Activated CD4-positive, alpha-beta memory T cell treated with anti-CD3 and anti-CD28 coated beads for 36 hours (primary cell): ENCODE data around the gene APOC3. TPM values are rescaled to one million over a fixed set of nuclear protein-coding genes. Genes with fewer than 3 reads are reported as not detected.
A peak's percentile ranks its signal among the peaks of the same experiment; 100 is the strongest.

Source experiments
- CTCF ChIA-PET: fragments of 350-600 bp; sonication (Branson Sonifier 250); formaldehyde crosslinking; loops from one replicate; lab custom pipeline; 2021; ENCODE audit warnings: antibody characterized with exemption, inconsistent platforms; lab: Charles Lee
- POLR2A ChIA-PET: fragments of 350-600 bp; sonication (Branson Sonifier 250); formaldehyde crosslinking; loops from one replicate; lab custom pipeline; 2021; ENCODE audit warnings: antibody characterized with exemption; lab: Charles Lee
- DNase-seq: peaks from one replicate; pipeline ENCODE4 v3.0.0-alpha.2; 2020
- H3K27ac Mint-ChIP-seq: one replicate; pipeline ENCODE4 v1.8.0; 2021; ENCODE audit warnings: mixed read lengths
- H3K27me3 Mint-ChIP-seq: one replicate; pipeline ENCODE4 v1.8.0; 2021; ENCODE audit warnings: mixed read lengths
- H3K36me3 Mint-ChIP-seq: one replicate; pipeline ENCODE4 v1.8.0; 2021; ENCODE audit warnings: mixed read lengths
- H3K4me1 Mint-ChIP-seq: one replicate; pipeline ENCODE4 v1.8.0; 2021; ENCODE audit warnings: low read depth, mixed read lengths
- H3K4me3 Mint-ChIP-seq: one replicate; pipeline ENCODE4 v1.8.0; 2021; ENCODE audit warnings: mild to moderate bottlenecking, mixed read lengths
- H3K9me3 Mint-ChIP-seq: one replicate; pipeline ENCODE4 v1.8.0; 2021; ENCODE audit warnings: mixed read lengths
- intact Hi-C: fragments of 100-400 bp; cut with micrococcal nuclease; formaldehyde crosslinking; loops from one replicate; pipeline ENCODE4 v1.15.1; 2023
- total RNA-seq, 2 experiments: library from RNA; stranded (reverse); gene quantifications; one replicate each; pipeline ENCODE4 v1.2.3, GENCODE V29; 2021

Gene APOC3
- total RNA-seq, 2 experiments from 2014 or later: not detected

DNA sequence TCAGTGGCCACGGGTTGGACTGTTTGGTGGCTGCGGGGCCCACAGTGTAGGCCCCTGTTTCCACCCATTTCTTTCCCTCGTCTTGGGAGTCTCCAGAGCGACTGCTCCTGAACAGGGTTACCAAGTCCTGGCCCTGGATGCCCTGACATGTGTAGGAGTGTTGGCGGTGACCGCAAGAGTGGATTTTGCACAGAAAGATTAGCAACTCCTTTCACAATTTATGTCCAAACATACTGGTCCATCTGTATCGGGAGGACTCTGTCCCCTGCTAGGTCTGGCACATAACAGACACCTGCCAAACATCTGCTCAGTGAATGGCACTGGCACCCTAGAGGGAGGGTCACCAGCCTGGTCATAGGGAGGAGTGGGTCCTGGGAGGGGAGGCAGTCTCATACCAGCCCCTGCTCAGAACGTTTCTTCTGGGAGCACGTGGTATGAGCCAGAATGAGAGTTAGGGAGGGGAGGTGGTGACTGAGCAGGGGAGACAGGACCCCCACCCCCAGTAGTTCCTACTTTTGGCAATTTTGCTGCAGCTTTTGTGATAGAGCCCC is 11.1 kb downstream of the APOC3 start:
- no peak for DNase-seq
- CTCF ChIA-PET: interaction anchor here (0.7 to 1.1 kb wide), 2 partner anchors 18 to 50 kb away, joined by 3 to 4 read pairs; partner anchors contain the start of genes APOA4 and APOA5
- no peak overlapping the region for H3K27ac Mint-ChIP-seq
- no peak overlapping the region for H3K4me3 Mint-ChIP-seq
- no peaks in the 10 kb centered on the region for H3K27me3 Mint-ChIP-seq
- peaks cover 4% of the 10 kb centered on the region for H3K4me1 Mint-ChIP-seq
- intact Hi-C loops: no loop called here
- peaks cover 17% of the 10 kb centered on the region for H3K36me3 Mint-ChIP-seq
- POLR2A ChIA-PET: interaction anchor here (1.1 kb wide), 1 partner anchor 67 kb away, joined by 3 read pairs; the partner anchor contains the start of gene BUD13
- no peaks in the 10 kb centered on the region for H3K9me3 Mint-ChIP-seq

DNA sequence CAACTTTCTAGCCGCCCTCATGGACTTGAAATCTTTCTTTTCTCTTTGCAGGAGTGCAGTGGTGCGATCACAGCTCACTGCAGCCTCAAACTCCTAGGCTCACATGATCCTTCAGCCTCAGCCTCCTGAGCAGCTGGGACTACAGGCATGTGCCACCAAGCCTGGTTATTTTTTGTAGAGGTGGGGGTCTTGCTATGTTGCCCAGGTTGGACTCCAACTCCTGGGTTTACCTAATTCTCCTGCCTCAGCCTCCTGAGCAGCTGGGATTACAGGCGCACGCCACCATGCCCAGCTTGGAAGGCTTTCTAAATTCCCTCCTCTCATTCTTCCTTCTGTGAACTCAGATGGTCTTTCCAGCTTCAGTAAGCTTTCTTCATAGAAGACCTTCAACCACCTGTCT is 12.4 kb downstream of the APOC3 start:
- no peak for DNase-seq
- no peaks in the 10 kb centered on the region for H3K27me3 Mint-ChIP-seq
- H3K4me3 Mint-ChIP-seq: no peak overlapping the region
- no peaks in the 10 kb centered on the region for H3K9me3 Mint-ChIP-seq
- H3K4me1 Mint-ChIP-seq: no peaks in the 10 kb centered on the region
- no peak overlapping the region for H3K27ac Mint-ChIP-seq
- intact Hi-C loops: no loop called here
- H3K36me3 Mint-ChIP-seq: peaks cover 30% of the 10 kb centered on the region
- POLR2A ChIA-PET: no interaction called here
- CTCF ChIA-PET: no interaction called here

DNA sequence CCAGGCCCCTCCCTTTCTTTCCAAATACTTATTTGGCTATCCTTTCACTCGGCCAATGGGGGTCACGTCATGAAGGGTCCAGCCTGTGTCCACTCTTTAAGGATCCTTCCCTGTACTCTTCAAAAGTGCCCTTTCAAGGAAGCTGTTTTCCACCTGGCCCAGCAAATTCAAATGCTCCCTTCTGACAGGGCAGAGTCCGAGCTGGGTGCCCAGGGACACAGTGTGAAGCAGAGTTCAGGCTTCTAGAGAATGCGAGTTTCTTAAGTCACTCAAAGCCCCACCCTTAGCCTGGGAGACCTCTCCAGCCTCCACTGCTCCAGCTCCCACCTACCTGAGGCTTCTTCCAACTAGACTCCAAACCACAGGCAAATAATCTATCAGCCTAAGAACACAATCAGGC is 13.2 kb downstream of the APOC3 start:
- intact Hi-C loops: no loop called here
- ChIA-PET POLR2A (interaction anchor here (0.5 kb wide), 1 partner anchor 18 kb away, joined by 4 read pairs; no protein-coding TSS in a partner anchor), CTCF (no interaction called here)
- Mint-ChIP-seq H3K4me1 (no peaks in the 10 kb centered on the region), H3K9me3 (no peaks in the 10 kb centered on the region), H3K27ac (no peak overlapping the region), H3K4me3 (no peak overlapping the region), H3K27me3 (no peaks in the 10 kb centered on the region), H3K36me3 (peaks cover 34% of the 10 kb centered on the region)
- no peak for DNase-seq

DNA sequence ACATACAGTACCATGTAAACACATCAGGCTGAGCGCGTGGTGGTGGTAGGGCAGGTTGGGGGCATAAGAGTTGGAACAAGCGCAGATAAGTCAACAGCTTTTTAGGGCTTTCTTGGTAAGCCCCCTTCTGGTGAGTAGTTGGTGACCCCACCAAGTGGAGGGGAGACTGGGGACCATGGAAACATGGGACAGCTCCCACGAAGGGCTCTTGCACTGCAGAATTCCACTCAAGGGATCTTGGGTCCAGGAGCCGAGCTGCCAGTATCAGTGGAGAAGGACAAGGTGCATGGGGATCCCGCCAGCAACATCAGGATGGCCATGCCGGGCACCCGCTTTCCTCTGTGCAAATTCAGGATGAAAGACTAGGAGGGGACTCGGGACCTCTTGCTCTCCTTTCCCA is 14.0 kb downstream of the APOC3 start:
- Mint-ChIP-seq H3K4me3 (no peak overlapping the region), H3K4me1 (no peaks in the 10 kb centered on the region), H3K27me3 (no peaks in the 10 kb centered on the region), H3K36me3 (peaks cover 34% of the 10 kb centered on the region), H3K27ac (no peak overlapping the region), H3K9me3 (no peaks in the 10 kb centered on the region)
- intact Hi-C loops: no loop called here
- ChIA-PET CTCF (interaction anchor here (1.1 kb wide), 1 partner anchor 8 kb away, joined by 4 read pairs; no protein-coding TSS in a partner anchor), POLR2A (no interaction called here)
- DNase-seq: no peak

DNA sequence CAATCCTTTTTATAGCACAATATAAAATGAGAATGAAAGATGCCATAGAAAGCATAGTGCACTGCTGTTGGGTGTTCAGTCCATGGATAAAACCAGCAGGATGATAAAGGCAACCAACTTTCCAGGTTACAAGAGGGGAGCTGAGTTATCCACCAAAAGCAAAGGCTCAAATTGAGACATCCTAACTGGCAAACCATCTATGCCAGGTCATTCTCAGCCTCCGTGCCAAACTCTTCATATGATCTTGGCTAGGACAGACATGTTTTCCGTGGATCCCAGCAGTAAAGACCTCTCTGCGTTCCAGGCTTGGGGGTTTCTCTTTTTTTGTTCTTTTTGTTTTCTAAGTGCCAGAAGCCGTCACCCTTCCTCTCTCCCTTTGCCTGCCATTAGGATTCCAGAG is 15.0 kb downstream of the APOC3 start:
- CTCF ChIA-PET: interaction anchor here (1.1 kb wide), 1 partner anchor 9 kb away, joined by 4 read pairs; no protein-coding TSS in a partner anchor

DNA sequence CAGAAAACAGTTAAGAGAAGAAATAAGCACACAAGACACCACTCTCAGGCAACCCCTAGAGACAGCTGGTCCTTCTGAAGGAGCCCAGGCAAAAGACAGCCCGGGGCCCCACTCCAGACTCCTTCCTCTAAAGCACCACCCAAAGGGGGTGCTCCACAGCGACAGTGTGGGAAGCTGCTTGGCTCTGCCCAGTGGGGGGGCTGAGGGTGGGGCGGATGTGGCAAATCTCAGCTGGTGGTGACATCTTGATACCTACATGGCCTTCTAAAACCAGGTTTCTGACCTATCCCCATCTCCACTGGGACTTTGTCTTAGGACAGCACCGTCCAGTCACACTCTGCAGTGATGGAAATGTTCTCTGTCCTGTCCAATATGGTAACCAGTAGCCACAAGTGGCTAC is 17.9 kb downstream of the APOC3 start:
- no peaks in the 10 kb centered on the region for H3K27me3 Mint-ChIP-seq
- no peak overlapping the region for H3K4me3 Mint-ChIP-seq
- POLR2A ChIA-PET: no interaction called here
- CTCF ChIA-PET: interaction anchor here (0.6 to 3.2 kb wide), 3 partner anchors 11 to 59 kb away, joined by 3 to 18 read pairs (median 16); partner anchors contain the start of gene APOA5
- peaks cover 37% of the 10 kb centered on the region for H3K36me3 Mint-ChIP-seq
- H3K27ac Mint-ChIP-seq: no peak overlapping the region
- intact Hi-C loops: no loop called here
- H3K4me1 Mint-ChIP-seq: peaks cover 27% of the 10 kb centered on the region
- no peak for DNase-seq
- no peaks in the 10 kb centered on the region for H3K9me3 Mint-ChIP-seq

More for the DNA sequence above, 15.0 kb downstream of the APOC3 start:
- POLR2A ChIA-PET: no interaction called here
- Mint-ChIP-seq H3K36me3 (peaks cover 37% of the 10 kb centered on the region), H3K4me1 (peaks cover 1% of the 10 kb centered on the region), H3K9me3 (no peaks in the 10 kb centered on the region), H3K4me3 (no peak overlapping the region), H3K27ac (no peak overlapping the region), H3K27me3 (no peaks in the 10 kb centered on the region)
- intact Hi-C loops: no loop called here
- no peak for DNase-seq

DNA sequence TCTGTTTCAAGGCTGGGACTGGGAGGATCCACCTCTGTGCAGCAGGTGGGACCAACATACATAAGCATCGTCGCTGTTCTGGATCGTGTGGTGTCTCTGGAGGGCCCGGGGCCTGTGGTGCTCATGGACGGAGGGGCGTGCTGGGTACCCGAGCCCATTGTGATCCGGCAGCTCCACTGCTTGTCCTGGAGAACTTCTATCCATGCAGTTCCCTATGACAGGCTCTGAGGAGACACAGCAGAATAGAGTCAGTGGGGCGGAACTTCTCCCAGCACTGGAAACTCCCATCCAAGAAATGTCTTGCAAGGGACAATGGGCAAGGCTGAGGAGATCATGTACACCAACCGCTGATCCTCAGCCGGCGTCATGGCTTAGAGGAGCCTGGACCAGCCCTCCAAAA is 19.4 kb downstream of the APOC3 start:
- no peaks in the 10 kb centered on the region for H3K27me3 Mint-ChIP-seq
- H3K4me3 Mint-ChIP-seq: no peak overlapping the region
- ChIA-PET CTCF (interaction anchor here (0.6 to 3.2 kb wide), 3 partner anchors 13 to 58 kb away, joined by 3 to 18 read pairs (median 16); partner anchors contain the start of gene APOA5), POLR2A (no interaction called here)
- DNase-seq: no peak
- H3K9me3 Mint-ChIP-seq: no peaks in the 10 kb centered on the region
- no peak overlapping the region for H3K27ac Mint-ChIP-seq
- H3K4me1 Mint-ChIP-seq: peaks cover 42% of the 10 kb centered on the region
- H3K36me3 Mint-ChIP-seq: peaks cover 29% of the 10 kb centered on the region
- intact Hi-C loops: no loop called here

DNA sequence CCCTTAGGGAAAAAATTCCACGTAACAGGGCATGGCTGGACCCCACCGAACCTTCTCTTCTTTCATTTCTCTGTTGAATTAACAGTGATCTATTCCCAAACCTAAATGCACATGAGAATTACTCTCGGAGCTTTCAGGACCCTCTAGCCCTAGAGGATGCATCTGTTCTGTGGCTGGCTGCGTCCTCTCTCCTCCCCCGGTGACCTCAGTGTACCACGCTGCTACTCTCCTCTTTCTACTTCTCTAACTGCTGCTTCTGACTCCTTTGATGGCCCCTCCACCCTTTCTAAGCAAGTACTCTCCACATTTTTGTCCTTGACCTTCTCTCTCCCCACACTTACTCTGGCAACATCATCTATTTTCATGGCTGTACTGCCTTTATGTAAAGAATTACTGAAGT is 19.8 kb downstream of the APOC3 start:
- intact Hi-C loops: no loop called here
- H3K36me3 Mint-ChIP-seq: peaks cover 33% of the 10 kb centered on the region
- DNase-seq: no peak
- ChIA-PET POLR2A (no interaction called here), CTCF (interaction anchor here (0.6 to 3.2 kb wide), 3 partner anchors 13 to 59 kb away, joined by 3 to 18 read pairs (median 16); partner anchors contain the start of gene APOA5)
- no peaks in the 10 kb centered on the region for H3K9me3 Mint-ChIP-seq
- H3K4me1 Mint-ChIP-seq: peaks cover 46% of the 10 kb centered on the region
- no peak overlapping the region for H3K27ac Mint-ChIP-seq
- H3K27me3 Mint-ChIP-seq: no peaks in the 10 kb centered on the region
- H3K4me3 Mint-ChIP-seq: no peak overlapping the region

DNA sequence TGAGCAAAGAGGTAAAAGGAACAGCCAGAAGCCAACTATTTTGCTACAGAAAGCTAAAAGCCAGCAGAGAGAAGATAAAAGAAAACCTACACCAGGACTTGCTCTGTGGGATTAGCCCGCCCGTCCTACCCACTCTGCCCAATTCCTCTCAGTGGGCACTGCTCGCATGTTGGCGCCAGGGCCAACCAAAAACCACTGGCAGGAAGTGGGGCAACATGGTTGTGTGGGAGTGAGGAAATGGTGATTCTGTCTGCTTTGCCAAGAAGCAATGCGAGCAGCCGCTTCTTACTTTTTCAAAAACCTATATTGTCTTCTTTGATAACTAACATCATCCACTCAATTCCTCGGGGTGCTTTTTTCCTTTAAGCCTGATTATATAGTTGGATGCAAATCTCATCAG is 21.9 kb downstream of the APOC3 start:
- peaks cover 25% of the 10 kb centered on the region for H3K36me3 Mint-ChIP-seq
- intact Hi-C loops: loop anchor here (5.0 kb wide), 1 partner anchor 96 kb away; no protein-coding TSS in a partner anchor
- peak; percentile 84 for DNase-seq
- POLR2A ChIA-PET: interaction anchor here (0.9 to 2.3 kb wide), 8 partner anchors 16 to 247 kb away, joined by 3 to 12 read pairs (median 4); partner anchors contain the start of gene BUD13
- H3K27ac Mint-ChIP-seq: peak overlapping the region; percentile 89
- CTCF ChIA-PET: interaction anchor here (0.7 to 4.4 kb wide), 11 partner anchors 14 to 331 kb away, joined by 3 to 41 read pairs (median 3); partner anchors contain the start of genes APOA1 and APOA5
- H3K4me3 Mint-ChIP-seq: peak overlapping the region; percentile 53
- H3K4me1 Mint-ChIP-seq: peaks cover 63% of the 10 kb centered on the region
- H3K9me3 Mint-ChIP-seq: no peaks in the 10 kb centered on the region
- H3K27me3 Mint-ChIP-seq: no peaks in the 10 kb centered on the region

DNA sequence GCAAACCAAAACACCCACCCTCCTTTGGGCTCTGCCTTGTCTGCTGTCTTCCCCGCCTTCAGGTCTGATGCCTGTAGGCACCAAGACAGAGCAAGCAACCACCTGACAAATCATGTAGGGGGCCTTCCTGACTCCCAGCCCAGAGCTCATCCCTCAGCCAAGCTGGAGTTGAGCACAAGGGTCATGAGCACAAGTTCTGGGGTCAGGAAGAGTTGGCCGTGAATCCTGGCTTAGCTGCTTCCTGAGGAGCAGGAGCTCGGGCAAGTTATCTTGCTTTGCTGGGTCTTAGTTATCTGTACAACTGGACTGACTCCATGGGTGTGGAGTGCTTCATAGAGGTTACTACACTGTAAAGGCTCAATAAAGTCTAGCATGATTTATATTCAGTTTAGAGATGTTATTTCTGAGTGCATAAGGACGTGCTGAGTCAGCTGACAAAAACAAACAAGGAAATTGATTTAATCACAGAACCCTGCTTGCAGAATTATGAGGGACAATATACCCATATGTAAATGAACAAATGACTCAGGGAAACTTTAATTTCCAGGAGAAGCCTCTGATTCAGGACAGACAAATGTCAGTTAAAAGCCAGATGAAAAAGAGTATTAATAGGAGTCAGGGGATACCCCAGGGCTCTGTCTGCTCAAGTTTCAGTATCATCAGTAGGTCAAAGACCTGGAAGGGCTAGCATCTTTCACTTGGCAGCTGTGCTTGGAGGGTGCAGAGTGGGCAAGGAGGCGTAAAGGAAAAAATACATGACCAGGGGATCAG is 22.7 kb downstream of the APOC3 start:
- H3K27ac Mint-ChIP-seq: peak overlapping the region; percentile 89
- ChIA-PET POLR2A (interaction anchor here (0.8 to 2.3 kb wide), 15 partner anchors 9 to 308 kb away, joined by 3 to 12 read pairs (median 4); partner anchors contain the start of genes APOA1 and BUD13), CTCF (interaction anchor here (0.7 to 4.4 kb wide), 15 partner anchors 11 to 1629 kb away, joined by 3 to 41 read pairs (median 3); partner anchors contain the start of genes APOA1, APOA5, PAFAH1B2 and SIK3)
- H3K4me1 Mint-ChIP-seq: peaks cover 71% of the 10 kb centered on the region
- intact Hi-C loops: loop anchor here (1.0 to 5.0 kb wide), 10 partner anchors 30 to 378 kb away; no protein-coding TSS in a partner anchor
- peak overlapping the region; percentile 53 for H3K4me3 Mint-ChIP-seq
- no peaks in the 10 kb centered on the region for H3K27me3 Mint-ChIP-seq
- DNase-seq: peak; percentile 40
- no peaks in the 10 kb centered on the region for H3K9me3 Mint-ChIP-seq
- H3K36me3 Mint-ChIP-seq: peaks cover 17% of the 10 kb centered on the region

DNA sequence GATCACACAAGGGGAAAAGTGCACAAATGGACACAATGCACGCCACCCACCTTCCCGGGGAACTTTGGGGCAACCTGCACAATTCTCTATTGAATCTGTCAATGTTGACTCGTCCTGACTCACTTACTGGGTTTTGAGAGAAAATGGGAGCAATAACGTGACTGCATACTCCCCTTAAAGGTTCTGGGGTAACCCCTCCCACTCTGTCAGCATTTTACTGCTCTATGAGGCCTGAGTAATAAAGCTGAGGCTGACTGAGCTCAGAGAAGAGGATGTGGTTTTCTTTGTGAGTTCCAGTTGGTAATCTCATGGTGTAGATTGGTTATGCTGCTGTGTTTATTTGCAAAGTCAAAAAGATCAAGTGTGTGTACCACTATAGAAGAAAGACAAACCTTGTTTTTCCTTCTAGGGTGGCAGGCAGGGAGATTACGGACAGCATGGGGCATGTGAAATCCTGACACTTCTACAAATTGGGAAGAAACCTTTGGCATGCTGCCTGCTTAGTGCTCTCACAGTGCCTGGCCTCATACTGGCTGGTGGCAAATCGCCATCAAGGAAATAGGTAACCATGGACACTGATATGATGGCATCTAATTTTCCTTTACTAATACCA is 23.9 kb downstream of the APOC3 start:
- CTCF ChIA-PET: interaction anchor here (1.0 to 4.4 kb wide), 11 partner anchors 17 to 373 kb away, joined by 3 to 41 read pairs (median 4); partner anchors contain the start of genes APOA5, PAFAH1B2 and SIK3
- DNase-seq: peak; percentile 78
- peaks cover 21% of the 10 kb centered on the region for H3K36me3 Mint-ChIP-seq

More for the DNA sequence above, 23.9 kb downstream of the APOC3 start:
- POLR2A ChIA-PET: interaction anchor here (0.6 to 2.3 kb wide), 21 partner anchors 8 to 377 kb away, joined by 3 to 12 read pairs (median 4); partner anchors contain the start of genes APOA1 and PAFAH1B2
- no peaks in the 10 kb centered on the region for H3K27me3 Mint-ChIP-seq
- peak overlapping the region; percentile 89 for H3K27ac Mint-ChIP-seq
- intact Hi-C loops: loop anchor here (1.0 to 5.0 kb wide), 10 partner anchors 29 to 377 kb away; no protein-coding TSS in a partner anchor
- H3K4me1 Mint-ChIP-seq: peaks cover 74% of the 10 kb centered on the region
- no peaks in the 10 kb centered on the region for H3K9me3 Mint-ChIP-seq
- peak overlapping the region; percentile 53 for H3K4me3 Mint-ChIP-seq
